ENCODE results near the gene FFAR1. TPM values are rescaled to one million over a fixed set of nuclear protein-coding genes. Genes with fewer than 3 reads are reported as not detected.

FFAR1 gene
- polyA plus RNA-seq, 1 donor (not counting 4 experiments of a cell fraction or from before 2014, with no cell fraction given) = not detected

DNA sequence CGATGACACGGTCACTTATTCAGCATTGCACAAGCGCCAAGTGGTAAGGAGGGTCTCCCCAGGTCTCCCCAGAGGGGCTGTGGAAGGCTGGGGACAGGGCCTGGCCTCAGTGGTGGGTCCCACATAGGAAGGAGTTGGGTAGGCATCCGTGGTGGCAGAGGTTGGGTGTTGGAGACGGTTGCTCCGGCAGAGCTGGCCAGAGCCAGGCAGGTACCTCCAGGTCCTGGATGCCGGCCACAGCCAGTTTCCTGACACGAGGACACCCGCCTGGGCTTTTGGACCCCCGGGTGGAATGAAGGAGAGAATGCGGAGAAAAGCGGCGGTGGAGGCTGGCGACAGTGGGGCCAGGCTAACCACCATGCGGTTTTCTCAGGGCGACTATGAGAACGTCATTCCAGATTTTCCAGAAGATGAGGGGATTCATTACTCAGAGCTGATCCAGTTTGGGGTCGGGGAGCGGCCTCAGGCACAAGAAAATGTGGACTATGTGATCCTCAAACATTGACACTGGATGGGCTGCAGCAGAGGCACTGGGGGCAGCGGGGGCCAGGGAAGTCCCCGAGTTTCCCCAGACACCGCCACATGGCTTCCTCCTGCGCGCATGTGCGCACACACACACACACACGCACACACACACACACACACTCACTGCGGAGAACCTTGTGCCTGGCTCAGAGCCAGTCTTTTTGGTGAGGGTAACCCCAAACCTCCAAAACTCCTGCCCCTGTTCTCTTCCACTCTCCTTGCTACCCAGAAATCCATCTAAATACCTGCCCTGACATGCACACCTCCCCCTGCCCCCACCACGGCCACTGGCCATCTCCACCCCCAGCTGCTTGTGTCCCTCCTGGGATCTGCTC, 1.3 kb upstream of the FFAR1 start:
- Histone ChIP-seq H3K36me3 (ENCODE audit: control insufficient read depth in 2 of 2, extremely low read depth in 1 of 2, insufficient read depth in 2 of 2, low read length in 2 of 2) (no peaks in the 10 kb centered on the region), H3K4me3 (ENCODE audit: control insufficient read depth in 2 of 3, extremely low read depth in 1 of 3, insufficient read depth in 2 of 3, low read depth in 1 of 3, low read length in 3 of 3) (no peak overlapping the region), H3K27ac (ENCODE audit: control insufficient read depth, insufficient read depth, low read length) (no peak overlapping the region), H3K9ac (ENCODE audit: control insufficient read depth, extremely low read depth, insufficient read depth, low read length) (no peak overlapping the region), H3K27me3 (ENCODE audit: control insufficient read depth, extremely low read depth, insufficient read depth, low read length) (peaks cover 21% of the 10 kb centered on the region), H3K79me2 (ENCODE audit: control insufficient read depth, insufficient read depth, low read length) (no peaks in the 10 kb centered on the region), H3K9me1 (ENCODE audit: control insufficient read depth, extremely low read depth, insufficient read depth, low read length) (no peaks in the 10 kb centered on the region), H3K9me3 (ENCODE audit: control insufficient read depth, low read depth, low read length) (no peaks in the 10 kb centered on the region), H4K20me1 (ENCODE audit: control insufficient read depth, extremely low read depth, insufficient read depth, low read length) (no peaks in the 10 kb centered on the region), H3K4me2 (ENCODE audit: control insufficient read depth, extremely low read depth, insufficient read depth, low read depth, low read length) (no peak overlapping the region), H2AFZ (ENCODE audit: control insufficient read depth, low read length) (no peak overlapping the region), H3K4me1 (ENCODE audit: control insufficient read depth, extremely low read depth, insufficient read depth, low read length) (no peaks in the 10 kb centered on the region)
- TF ChIP-seq, protein P1, sequence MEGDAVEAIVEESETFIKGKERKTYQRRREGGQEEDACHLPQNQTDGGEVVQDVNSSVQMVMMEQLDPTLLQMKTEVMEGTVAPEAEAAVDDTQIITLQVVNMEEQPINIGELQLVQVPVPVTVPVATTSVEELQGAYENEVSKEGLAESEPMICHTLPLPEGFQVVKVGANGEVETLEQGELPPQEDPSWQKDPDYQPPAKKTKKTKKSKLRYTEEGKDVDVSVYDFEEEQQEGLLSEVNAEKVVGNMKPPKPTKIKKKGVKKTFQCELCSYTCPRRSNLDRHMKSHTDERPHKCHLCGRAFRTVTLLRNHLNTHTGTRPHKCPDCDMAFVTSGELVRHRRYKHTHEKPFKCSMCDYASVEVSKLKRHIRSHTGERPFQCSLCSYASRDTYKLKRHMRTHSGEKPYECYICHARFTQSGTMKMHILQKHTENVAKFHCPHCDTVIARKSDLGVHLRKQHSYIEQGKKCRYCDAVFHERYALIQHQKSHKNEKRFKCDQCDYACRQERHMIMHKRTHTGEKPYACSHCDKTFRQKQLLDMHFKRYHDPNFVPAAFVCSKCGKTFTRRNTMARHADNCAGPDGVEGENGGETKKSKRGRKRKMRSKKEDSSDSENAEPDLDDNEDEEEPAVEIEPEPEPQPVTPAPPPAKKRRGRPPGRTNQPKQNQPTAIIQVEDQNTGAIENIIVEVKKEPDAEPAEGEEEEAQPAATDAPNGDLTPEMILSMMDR (optimal IDR thresholded peaks at IDR 0.05 in 1 of 3, IDR thresholded peaks at IDR 0.05 in 1 of 3, conservative IDR thresholded peaks at IDR 0.05 in 1 of 3; ENCODE audit: extremely low read depth in 1 of 3, insufficient read depth in 2 of 3, low read length in 3 of 3) = no peak
- no peak for TF ChIP-seq EZH2 (IDR thresholded peaks at IDR 0.05; ENCODE audit: low read length)
- dilution Hi-C loops (cut with MboI; ENCODE audit: extremely low pct_ligation_motif_present, low sequenced_read_pairs) = no loop called here
- FAIRE-seq = no peak
- no peak for DNase-seq (ENCODE audit: low read depth, low spot score)

DNA sequence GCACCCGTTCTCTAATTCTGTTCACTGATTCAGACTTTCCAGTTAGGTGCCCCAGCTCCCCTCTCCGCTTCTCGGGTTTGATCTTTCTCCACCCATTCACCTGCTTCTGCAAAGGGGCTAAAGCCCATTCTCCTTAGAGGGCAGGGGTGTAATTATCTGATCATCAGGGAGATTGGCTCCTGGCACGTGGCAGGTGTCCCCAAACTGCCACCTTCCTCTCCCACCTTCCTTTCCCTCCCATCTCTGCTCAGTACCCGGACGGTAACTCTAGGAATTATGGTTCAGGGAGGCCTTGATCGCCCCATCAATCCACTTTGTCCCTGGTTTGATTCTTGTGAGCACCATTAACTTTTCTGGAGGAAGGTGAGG, 212 bp downstream of the FFAR1 start:
- dilution Hi-C loops (cut with MboI; ENCODE audit: extremely low pct_ligation_motif_present, low sequenced_read_pairs) = no loop called here

More for the DNA sequence above, 212 bp downstream of the FFAR1 start:
- no peak overlapping the region for H2AFZ ChIP-seq (ENCODE audit: control insufficient read depth, low read length)
- no peaks in the 10 kb centered on the region for H4K20me1 ChIP-seq (ENCODE audit: control insufficient read depth, extremely low read depth, insufficient read depth, low read length)
- H3K79me2 ChIP-seq (ENCODE audit: control insufficient read depth, insufficient read depth, low read length) = no peaks in the 10 kb centered on the region
- H3K27ac ChIP-seq (ENCODE audit: control insufficient read depth, insufficient read depth, low read length) = no peak overlapping the region
- no peaks in the 10 kb centered on the region for H3K4me1 ChIP-seq (ENCODE audit: control insufficient read depth, extremely low read depth, insufficient read depth, low read length)
- no peak overlapping the region for H3K9ac ChIP-seq (ENCODE audit: control insufficient read depth, extremely low read depth, insufficient read depth, low read length)
- H3K9me1 ChIP-seq (ENCODE audit: control insufficient read depth, extremely low read depth, insufficient read depth, low read length) = no peaks in the 10 kb centered on the region
- H3K4me3 ChIP-seq (ENCODE audit: control insufficient read depth in 2 of 3, extremely low read depth in 1 of 3, insufficient read depth in 2 of 3, low read depth in 1 of 3, low read length in 3 of 3) = no peak overlapping the region
- FAIRE-seq (no peak), DNase-seq (ENCODE audit: low read depth, low spot score) (no peak)
- TF ChIP-seq, protein P1 (optimal IDR thresholded peaks at IDR 0.05 in 1 of 3, IDR thresholded peaks at IDR 0.05 in 1 of 3, conservative IDR thresholded peaks at IDR 0.05 in 1 of 3; ENCODE audit: extremely low read depth in 1 of 3, insufficient read depth in 2 of 3, low read length in 3 of 3) = no peak
- TF ChIP-seq EZH2 (IDR thresholded peaks at IDR 0.05; ENCODE audit: low read length) = no peak
- H3K36me3 ChIP-seq (ENCODE audit: control insufficient read depth in 2 of 2, extremely low read depth in 1 of 2, insufficient read depth in 2 of 2, low read length in 2 of 2) = no peaks in the 10 kb centered on the region
- peaks cover 25% of the 10 kb centered on the region for H3K27me3 ChIP-seq (ENCODE audit: control insufficient read depth, extremely low read depth, insufficient read depth, low read length)
- H3K4me2 ChIP-seq (ENCODE audit: control insufficient read depth, extremely low read depth, insufficient read depth, low read depth, low read length) = no peak overlapping the region
- H3K9me3 ChIP-seq (ENCODE audit: control insufficient read depth, low read depth, low read length) = no peaks in the 10 kb centered on the region

All from keratinocyte (primary cell).